Upper lobe of left lung (tissue), 6 donors: ENCODE measurements around the gene TMEM117. TPM values are rescaled to one million over a fixed set of nuclear protein-coding genes. Genes with fewer than 3 reads are reported as not detected.

Source experiments
- ATAC-seq, 2 donors: fragments of 200-7000 bp; cut with Tn5 transposase; one replicate each; pipeline ENCODE4 v1.9.1; 2022; ENCODE audit warnings: mild to moderate bottlenecking in 2 of 2, moderate library complexity in 2 of 2; ENCODE audit not compliant: low FRiP score in 2 of 2
- DNase-seq, 2 donors: peaks; one replicate each; pipeline ENCODE4 v3.0.0-alpha.2; 2019 to 2020
- H3K27ac ChIP-seq, 4 donors: fragments of 200-600 bp; sonication (generic); one replicate each; pipeline ENCODE4 v1.5.1; 2016 to 2019
- H3K27me3 ChIP-seq, 4 donors: fragments of 200-600 bp; sonication (generic); one replicate each; pipeline ENCODE4 v1.5.1; 2017 to 2019
- H3K36me3 ChIP-seq, 4 donors: fragments of 200-600 bp; sonication (generic); one replicate each; pipeline ENCODE4 v1.5.1; 2016 to 2019
- H3K4me1 ChIP-seq, 4 donors: fragments of 200-600 bp; sonication (generic); one replicate each; pipeline ENCODE4 v1.5.1; 2018 to 2019
- H3K4me3 ChIP-seq, 4 donors: fragments of 200-600 bp; sonication (generic); one replicate each; pipeline ENCODE4 v1.5.1; 2017 to 2019; ENCODE audit warnings: mild to moderate bottlenecking in 2 of 4, moderate library complexity in 1 of 4
- H3K9me3 ChIP-seq, 4 donors: fragments of 200-600 bp; sonication (generic); one replicate each; pipeline ENCODE4 v1.5.1; 2018 to 2019
- EP300 ChIP-seq, 4 donors: sonication (generic); formaldehyde crosslinking; IDR thresholded peaks; one replicate each; pipeline ENCODE4 v1.5.1; 2017; ENCODE audit warnings: antibody characterized with exemption in 4 of 4, control low read depth in 2 of 4
- POLR2A ChIP-seq, 4 donors: fragments of 450-650 bp; IDR thresholded peaks; one replicate each; pipeline ENCODE4 v1.5.1; 2016 to 2017; ENCODE audit warnings: antibody characterized with exemption in 4 of 4, mild to moderate bottlenecking in 2 of 4
- POLR2AphosphoS5 ChIP-seq, 2 donors: sonication (generic); formaldehyde crosslinking; IDR thresholded peaks; one replicate each; pipeline ENCODE4 v1.5.1; 2017; ENCODE audit warnings: antibody characterized with exemption in 2 of 2
- WGBS, 2 donors: methylation state at CpG; one replicate each; pipeline ENCODE4 v1.1.5; 2017 to 2018; 5-methylcytosine and 5-hydroxymethylcytosine counted together
- total RNA-seq, 6 donors: library from RNA; depleted of rRNA in 4 of 6; stranded (reverse); fragments of >200 nt in 4 of 6; gene quantifications; one replicate each; pipeline versions ENCODE4 v1.1.0 to v1.2.1, GENCODE V29; 2016 to 2021
- TF ChIP-seq, protein P1 (sequence below), 6 experiments: fragments of 450-650 bp in 4 of 6; fragments of 200-600 bp in 2 of 6; sonication (generic) in 2 of 6; IDR thresholded peaks; one replicate each; pipeline ENCODE4 v1.5.1; 2016 to 2019; ENCODE audit warnings: antibody characterized with exemption in 6 of 6
- donor health status: DM: no; HTN: no; CAD: no; lungs with moderate emphysema.
- donor health status: DM: no; HTN: yes; CAD: no; lungs with severe emphysema.

TMEM117 gene
- total RNA-seq, 6 donors from 2014 or later, result 2.6 to 8.4 (median 4.2) TPM

DNA sequence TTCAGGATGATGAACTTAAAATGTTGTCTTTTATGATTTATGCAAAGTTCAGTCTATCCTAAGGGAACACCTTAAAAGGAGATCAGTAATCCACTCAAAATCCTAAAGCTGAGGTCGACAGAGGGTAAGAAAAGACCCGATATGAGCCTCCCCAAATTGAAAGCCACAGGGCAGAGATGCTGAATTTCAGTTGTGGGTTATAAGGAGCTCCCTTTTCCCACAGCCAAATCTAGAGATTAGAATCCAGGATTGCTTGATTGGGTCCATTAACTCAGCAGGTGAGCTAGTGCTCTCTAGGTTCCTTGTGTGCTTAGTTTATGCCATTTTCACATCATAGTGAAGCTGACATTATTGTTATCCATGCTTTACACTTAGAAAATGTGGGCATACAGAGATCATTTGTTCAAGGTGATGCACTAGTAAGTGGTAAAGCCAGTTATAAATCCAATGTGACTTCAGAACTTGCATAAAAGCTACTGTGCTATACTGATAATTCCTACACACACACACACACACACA is 417.5 kb downstream of the TMEM117 start:
- WGBS, 2 donors, result 59 to 63% methylated on average over 2 of the region's 2 CpGs
- Histone ChIP-seq H3K4me1 (no peaks in the 10 kb centered on the region), H3K4me3 (no peak overlapping the region), H3K9me3 (no peaks in the 10 kb centered on the region), H3K36me3 (no peaks in the 10 kb centered on the region), H3K27ac (no peak overlapping the region), H3K27me3 (no peaks in the 10 kb centered on the region)
- ATAC-seq, result no peak
- no peak for DNase-seq
- TF ChIP-seq POLR2A (IDR thresholded peaks at IDR 0.05) (no peak), EP300 (IDR thresholded peaks at IDR 0.05) (no peak), POLR2AphosphoS5 (IDR thresholded peaks at IDR 0.05) (no peak)
- TF ChIP-seq, protein P1, sequence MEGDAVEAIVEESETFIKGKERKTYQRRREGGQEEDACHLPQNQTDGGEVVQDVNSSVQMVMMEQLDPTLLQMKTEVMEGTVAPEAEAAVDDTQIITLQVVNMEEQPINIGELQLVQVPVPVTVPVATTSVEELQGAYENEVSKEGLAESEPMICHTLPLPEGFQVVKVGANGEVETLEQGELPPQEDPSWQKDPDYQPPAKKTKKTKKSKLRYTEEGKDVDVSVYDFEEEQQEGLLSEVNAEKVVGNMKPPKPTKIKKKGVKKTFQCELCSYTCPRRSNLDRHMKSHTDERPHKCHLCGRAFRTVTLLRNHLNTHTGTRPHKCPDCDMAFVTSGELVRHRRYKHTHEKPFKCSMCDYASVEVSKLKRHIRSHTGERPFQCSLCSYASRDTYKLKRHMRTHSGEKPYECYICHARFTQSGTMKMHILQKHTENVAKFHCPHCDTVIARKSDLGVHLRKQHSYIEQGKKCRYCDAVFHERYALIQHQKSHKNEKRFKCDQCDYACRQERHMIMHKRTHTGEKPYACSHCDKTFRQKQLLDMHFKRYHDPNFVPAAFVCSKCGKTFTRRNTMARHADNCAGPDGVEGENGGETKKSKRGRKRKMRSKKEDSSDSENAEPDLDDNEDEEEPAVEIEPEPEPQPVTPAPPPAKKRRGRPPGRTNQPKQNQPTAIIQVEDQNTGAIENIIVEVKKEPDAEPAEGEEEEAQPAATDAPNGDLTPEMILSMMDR (IDR thresholded peaks at IDR 0.05), result no peak

DNA sequence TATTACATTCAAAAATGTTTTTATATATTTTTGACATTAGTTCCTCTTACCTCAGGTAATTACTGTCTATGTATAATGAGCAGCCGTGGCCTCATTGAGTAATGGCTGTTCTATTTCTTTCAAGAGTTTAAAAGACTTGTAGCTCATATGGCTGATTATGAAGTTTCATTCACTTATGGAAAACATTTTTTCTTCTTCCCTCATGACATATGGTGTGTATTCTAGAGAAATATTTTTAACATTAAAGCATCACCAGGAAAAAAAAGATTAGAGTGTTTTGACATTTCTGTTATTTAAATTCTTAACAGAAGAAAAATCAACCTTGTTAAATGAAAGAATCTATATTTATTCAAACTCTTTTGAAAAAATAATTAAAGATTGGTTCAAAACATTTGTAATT is 422.4 kb downstream of the TMEM117 start:
- no peak for DNase-seq
- 81 to 88% methylated on average over 1 of the region's 1 CpG for WGBS, 2 donors
- ATAC-seq, result no peak
- Histone ChIP-seq H3K27me3 (no peaks in the 10 kb centered on the region), H3K9me3 (no peaks in the 10 kb centered on the region), H3K4me1 (no peaks in the 10 kb centered on the region), H3K4me3 (no peak overlapping the region), H3K36me3 (no peaks in the 10 kb centered on the region), H3K27ac (no peak overlapping the region)
- no peak for TF ChIP-seq POLR2A (IDR thresholded peaks at IDR 0.05)
- no peak for TF ChIP-seq POLR2AphosphoS5 (IDR thresholded peaks at IDR 0.05)
- TF ChIP-seq EP300 (IDR thresholded peaks at IDR 0.05), result no peak
- TF ChIP-seq, protein P1 (IDR thresholded peaks at IDR 0.05), result no peak

DNA sequence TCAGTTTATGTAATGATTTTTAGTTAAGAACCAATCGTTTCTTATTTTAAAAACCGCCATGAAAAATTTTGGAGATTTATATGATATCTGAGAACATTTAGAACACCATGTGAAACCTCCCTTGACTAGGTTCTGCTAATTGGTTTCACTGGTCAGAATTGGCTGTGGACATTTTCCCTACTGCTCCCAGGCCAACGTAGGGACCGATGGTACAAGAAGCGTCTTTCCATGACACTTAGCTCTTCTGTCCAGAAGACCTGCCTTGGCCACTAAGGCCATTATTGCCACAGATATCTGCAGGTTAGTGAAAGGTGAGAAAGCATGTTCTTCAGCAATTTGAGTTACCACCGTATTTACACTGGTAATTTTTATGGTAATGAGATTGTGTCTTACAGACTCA is 424.0 kb downstream of the TMEM117 start:
- H3K36me3 ChIP-seq, result no peaks in the 10 kb centered on the region
- TF ChIP-seq POLR2AphosphoS5 (IDR thresholded peaks at IDR 0.05) (no peak), POLR2A (IDR thresholded peaks at IDR 0.05) (no peak)
- WGBS, 2 donors, result 94 to 96% methylated on average over 6 of the region's 6 CpGs
- no peak overlapping the region for H3K27ac ChIP-seq
- DNase-seq (no peak), ATAC-seq (no peak)
- no peak overlapping the region for H3K4me3 ChIP-seq
- H3K9me3 ChIP-seq, result no peaks in the 10 kb centered on the region
- H3K27me3 ChIP-seq, result no peaks in the 10 kb centered on the region
- H3K4me1 ChIP-seq, result no peaks in the 10 kb centered on the region

DNA sequence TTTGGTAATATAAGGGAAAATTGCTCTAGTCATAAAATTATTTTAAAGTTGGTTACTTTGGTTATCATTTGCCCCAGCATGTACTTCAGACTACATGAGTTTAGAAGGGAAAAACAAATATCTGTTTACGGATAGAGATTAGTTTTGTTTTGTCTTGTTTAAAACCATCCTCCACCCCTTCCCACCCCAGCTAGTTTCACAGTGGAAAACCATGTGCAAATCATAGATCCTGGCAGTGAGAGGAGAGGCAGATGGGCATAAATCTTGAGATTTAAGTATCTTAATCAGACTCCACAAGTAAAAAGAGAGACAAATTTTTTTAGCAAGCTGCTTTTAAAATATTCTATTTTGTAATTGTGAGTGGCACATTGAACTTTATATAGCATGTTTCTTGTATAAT is 424.7 kb downstream of the TMEM117 start:
- ATAC-seq (no peak), DNase-seq (no peak)
- H3K27me3 ChIP-seq, result no peaks in the 10 kb centered on the region
- no peaks in the 10 kb centered on the region for H3K36me3 ChIP-seq
- H3K9me3 ChIP-seq, result no peaks in the 10 kb centered on the region
- TF ChIP-seq EP300 (IDR thresholded peaks at IDR 0.05) (no peak), POLR2A (IDR thresholded peaks at IDR 0.05) (no peak), POLR2AphosphoS5 (IDR thresholded peaks at IDR 0.05) (no peak)
- TF ChIP-seq, protein P1 (IDR thresholded peaks at IDR 0.05), result no peak
- H3K27ac ChIP-seq, result no peak overlapping the region
- H3K4me1 ChIP-seq, result no peaks in the 10 kb centered on the region
- no peak overlapping the region for H3K4me3 ChIP-seq
- 96 to 100% methylated on average over 1 of the region's 1 CpG for WGBS, 2 donors

DNA sequence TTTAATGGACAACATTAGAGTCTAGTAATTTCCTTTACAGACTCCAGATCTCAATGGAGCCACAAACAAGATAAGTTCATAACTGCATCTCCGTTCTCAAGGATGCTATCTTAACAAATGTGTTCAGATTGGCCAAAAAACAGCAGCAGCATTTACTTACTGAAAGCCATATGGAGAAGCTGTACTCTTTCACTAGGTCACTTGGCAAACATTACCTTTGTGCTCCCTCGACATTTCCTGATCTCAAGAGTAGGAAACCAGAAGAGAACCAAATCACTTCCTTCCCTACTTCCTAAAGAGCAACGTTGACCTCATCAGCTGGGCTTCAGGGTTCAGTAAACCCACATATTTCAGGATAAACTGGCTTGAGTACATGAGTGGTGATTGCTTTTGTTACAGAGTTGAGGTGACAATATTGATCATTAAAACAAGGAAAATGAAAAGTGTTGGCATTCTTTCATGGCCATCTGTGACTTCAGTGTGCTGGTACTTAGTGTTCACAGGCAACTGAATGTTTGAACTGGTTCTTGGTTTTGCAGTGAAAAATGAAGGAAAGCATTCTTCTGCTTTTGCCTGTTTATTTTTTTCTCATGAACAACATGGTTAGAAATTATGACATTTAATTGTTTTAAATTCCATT is 449.6 kb downstream of the TMEM117 start:
- 11 to 22% methylated on average over 3 of the region's 3 CpGs for WGBS, 2 donors
- ATAC-seq (no peak), DNase-seq (no peak)
- Histone ChIP-seq H3K4me1 (no peaks in the 10 kb centered on the region), H3K27ac (no peak overlapping the region), H3K4me3 (no peak overlapping the region), H3K9me3 (peaks cover 0 to 2% (median under 1%) of the 10 kb centered on the region in 4 donors), H3K27me3 (no peaks in the 10 kb centered on the region), H3K36me3 (no peaks in the 10 kb centered on the region)
- TF ChIP-seq EP300 (IDR thresholded peaks at IDR 0.05), result no peak
- no peak for TF ChIP-seq POLR2AphosphoS5 (IDR thresholded peaks at IDR 0.05)
- TF ChIP-seq, protein P1 (IDR thresholded peaks at IDR 0.05), result no peak
- no peak for TF ChIP-seq POLR2A (IDR thresholded peaks at IDR 0.05)
